ENCODE results near the gene SLC24A3. TPM values are rescaled to one million over a fixed set of nuclear protein-coding genes. Genes with fewer than 3 reads are reported as not detected.

Gene SLC24A3
- total and polyA plus RNA-seq, 2 of the 13 experiments (the other 11 are each of a cell fraction or from before 2014, with no cell fraction given): not detected

DNA sequence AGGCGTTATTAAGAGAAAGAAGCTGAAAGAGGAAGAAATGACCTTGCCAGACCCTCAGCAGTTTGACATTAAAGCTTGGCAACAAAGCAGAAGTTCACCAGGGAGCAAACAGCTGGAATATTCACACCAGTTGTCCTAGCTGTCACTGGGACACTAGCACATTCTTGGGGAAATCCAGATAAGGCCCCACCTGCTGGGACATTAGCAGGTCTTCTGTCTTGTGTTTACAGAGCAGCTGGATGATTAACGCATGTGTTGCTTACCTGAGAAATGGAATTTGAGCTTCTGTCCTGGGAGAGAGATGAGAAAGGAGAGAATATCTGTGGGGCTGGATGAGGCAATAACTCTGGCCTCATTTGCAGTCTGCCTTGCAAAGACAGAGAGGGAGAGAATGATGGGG lies 408.0 kb downstream of the SLC24A3 start (continued):
- TF ChIP-seq, protein P1, sequence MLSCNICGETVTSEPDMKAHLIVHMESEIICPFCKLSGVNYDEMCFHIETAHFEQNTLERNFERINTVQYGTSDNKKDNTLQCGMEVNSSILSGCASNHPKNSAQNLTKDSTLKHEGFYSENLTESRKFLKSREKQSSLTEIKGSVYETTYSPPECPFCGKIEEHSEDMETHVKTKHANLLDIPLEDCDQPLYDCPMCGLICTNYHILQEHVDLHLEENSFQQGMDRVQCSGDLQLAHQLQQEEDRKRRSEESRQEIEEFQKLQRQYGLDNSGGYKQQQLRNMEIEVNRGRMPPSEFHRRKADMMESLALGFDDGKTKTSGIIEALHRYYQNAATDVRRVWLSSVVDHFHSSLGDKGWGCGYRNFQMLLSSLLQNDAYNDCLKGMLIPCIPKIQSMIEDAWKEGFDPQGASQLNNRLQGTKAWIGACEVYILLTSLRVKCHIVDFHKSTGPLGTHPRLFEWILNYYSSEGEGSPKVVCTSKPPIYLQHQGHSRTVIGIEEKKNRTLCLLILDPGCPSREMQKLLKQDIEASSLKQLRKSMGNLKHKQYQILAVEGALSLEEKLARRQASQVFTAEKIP (CRISPR knock-in tag; IDR thresholded peaks at IDR 0.05; ENCODE audit: borderline replicate concordance): no peak
- TF ChIP-seq, protein P2, sequence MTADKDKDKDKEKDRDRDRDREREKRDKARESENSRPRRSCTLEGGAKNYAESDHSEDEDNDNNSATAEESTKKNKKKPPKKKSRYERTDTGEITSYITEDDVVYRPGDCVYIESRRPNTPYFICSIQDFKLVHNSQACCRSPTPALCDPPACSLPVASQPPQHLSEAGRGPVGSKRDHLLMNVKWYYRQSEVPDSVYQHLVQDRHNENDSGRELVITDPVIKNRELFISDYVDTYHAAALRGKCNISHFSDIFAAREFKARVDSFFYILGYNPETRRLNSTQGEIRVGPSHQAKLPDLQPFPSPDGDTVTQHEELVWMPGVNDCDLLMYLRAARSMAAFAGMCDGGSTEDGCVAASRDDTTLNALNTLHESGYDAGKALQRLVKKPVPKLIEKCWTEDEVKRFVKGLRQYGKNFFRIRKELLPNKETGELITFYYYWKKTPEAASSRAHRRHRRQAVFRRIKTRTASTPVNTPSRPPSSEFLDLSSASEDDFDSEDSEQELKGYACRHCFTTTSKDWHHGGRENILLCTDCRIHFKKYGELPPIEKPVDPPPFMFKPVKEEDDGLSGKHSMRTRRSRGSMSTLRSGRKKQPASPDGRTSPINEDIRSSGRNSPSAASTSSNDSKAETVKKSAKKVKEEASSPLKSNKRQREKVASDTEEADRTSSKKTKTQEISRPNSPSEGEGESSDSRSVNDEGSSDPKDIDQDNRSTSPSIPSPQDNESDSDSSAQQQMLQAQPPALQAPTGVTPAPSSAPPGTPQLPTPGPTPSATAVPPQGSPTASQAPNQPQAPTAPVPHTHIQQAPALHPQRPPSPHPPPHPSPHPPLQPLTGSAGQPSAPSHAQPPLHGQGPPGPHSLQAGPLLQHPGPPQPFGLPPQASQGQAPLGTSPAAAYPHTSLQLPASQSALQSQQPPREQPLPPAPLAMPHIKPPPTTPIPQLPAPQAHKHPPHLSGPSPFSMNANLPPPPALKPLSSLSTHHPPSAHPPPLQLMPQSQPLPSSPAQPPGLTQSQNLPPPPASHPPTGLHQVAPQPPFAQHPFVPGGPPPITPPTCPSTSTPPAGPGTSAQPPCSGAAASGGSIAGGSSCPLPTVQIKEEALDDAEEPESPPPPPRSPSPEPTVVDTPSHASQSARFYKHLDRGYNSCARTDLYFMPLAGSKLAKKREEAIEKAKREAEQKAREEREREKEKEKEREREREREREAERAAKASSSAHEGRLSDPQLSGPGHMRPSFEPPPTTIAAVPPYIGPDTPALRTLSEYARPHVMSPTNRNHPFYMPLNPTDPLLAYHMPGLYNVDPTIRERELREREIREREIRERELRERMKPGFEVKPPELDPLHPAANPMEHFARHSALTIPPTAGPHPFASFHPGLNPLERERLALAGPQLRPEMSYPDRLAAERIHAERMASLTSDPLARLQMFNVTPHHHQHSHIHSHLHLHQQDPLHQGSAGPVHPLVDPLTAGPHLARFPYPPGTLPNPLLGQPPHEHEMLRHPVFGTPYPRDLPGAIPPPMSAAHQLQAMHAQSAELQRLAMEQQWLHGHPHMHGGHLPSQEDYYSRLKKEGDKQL (CRISPR knock-in tag; IDR thresholded peaks at IDR 0.05; ENCODE audit: low read depth): no peak
- TF ChIP-seq KDM1A (CRISPR knock-in tag; IDR thresholded peaks at IDR 0.05): no peak
- TF ChIP-seq, protein P3, sequence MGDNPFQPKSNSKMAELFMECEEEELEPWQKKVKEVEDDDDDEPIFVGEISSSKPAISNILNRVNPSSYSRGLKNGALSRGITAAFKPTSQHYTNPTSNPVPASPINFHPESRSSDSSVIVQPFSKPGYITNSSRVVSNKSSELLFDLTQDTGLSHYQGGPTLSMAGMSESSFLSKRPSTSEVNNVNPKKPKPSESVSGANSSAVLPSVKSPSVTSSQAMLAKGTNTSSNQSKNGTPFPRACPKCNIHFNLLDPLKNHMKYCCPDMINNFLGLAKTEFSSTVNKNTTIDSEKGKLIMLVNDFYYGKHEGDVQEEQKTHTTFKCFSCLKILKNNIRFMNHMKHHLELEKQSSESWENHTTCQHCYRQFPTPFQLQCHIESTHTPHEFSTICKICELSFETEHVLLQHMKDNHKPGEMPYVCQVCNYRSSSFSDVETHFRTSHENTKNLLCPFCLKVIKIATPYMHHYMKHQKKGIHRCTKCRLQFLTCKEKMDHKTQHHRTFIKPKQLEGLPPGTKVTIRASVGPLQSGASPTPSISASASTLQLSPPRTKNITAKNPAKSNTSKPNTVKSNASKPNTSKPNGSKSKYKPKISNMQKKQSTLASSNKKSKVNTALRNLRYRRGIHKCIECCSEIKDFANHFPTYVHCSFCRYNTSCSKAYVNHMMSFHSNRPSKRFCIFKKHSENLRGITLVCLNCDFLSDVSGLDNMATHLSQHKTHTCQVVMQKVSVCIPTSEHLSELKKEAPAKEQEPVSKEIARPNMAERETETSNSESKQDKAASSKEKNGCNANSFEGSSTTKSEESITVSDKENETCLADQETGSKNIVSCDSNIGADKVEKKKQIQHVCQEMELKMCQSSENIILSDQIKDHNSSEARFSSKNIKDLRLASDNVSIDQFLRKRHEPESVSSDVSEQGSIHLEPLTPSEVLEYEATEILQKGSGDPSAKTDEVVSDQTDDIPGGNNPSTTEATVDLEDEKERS (CRISPR knock-in tag; IDR thresholded peaks at IDR 0.05): no peak
- no peak for TF ChIP-seq ZNF557 (CRISPR knock-in tag; IDR thresholded peaks at IDR 0.05)
- TF ChIP-seq ZBTB20 (CRISPR knock-in tag; IDR thresholded peaks at IDR 0.05; ENCODE audit: borderline replicate concordance, low read depth): no peak
- TF ChIP-seq GLI4 (CRISPR knock-in tag; IDR thresholded peaks at IDR 0.05; ENCODE audit: borderline replicate concordance): no peak
- TF ChIP-seq TBX3 (IDR thresholded peaks at IDR 0.05; ENCODE audit: borderline replicate concordance): no peak
- TF ChIP-seq ZFY (CRISPR knock-in tag; IDR thresholded peaks at IDR 0.05): no peak
- TF ChIP-seq NFATC3 (CRISPR knock-in tag; IDR thresholded peaks at IDR 0.05): no peak
- no peak for TF ChIP-seq MBD4 (IDR thresholded peaks at IDR 0.05; ENCODE audit: borderline replicate concordance, low read length)
- TF ChIP-seq MAFG (CRISPR knock-in tag; IDR thresholded peaks at IDR 0.05): no peak
- TF ChIP-seq NBN (conservative IDR thresholded peaks at IDR 0.05): no peak
- TF ChIP-seq NR2F6 (IDR thresholded peaks at IDR 0.05): no peak
- TF ChIP-seq NR2F6 (CRISPR knock-in tag; IDR thresholded peaks at IDR 0.05): no peak
- no peak for TF ChIP-seq RELA (CRISPR knock-in tag; IDR thresholded peaks at IDR 0.05)
- TF ChIP-seq, protein P4, sequence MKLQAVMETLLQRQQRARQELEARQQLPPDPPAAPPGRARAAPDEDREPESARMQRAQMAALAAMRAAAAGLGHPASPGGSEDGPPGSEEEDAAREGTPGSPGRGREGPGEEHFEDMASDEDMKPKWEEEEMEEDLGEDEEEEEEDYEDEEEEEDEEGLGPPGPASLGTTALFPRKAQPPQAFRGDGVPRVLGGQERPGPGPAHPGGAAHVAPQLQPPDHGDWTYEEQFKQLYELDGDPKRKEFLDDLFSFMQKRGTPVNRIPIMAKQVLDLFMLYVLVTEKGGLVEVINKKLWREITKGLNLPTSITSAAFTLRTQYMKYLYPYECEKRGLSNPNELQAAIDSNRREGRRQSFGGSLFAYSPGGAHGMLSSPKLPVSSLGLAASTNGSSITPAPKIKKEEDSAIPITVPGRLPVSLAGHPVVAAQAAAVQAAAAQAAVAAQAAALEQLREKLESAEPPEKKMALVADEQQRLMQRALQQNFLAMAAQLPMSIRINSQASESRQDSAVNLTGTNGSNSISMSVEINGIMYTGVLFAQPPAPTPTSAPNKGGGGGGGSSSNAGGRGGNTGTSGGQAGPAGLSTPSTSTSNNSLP (IDR thresholded peaks at IDR 0.05; ENCODE audit: low read depth, low read length): no peak
- TF ChIP-seq ZNF446 (CRISPR knock-in tag; IDR thresholded peaks at IDR 0.05): no peak
- TF ChIP-seq BHLHE40 (IDR thresholded peaks at IDR 0.05; ENCODE audit: low read length): no peak
- TF ChIP-seq TBP (CRISPR knock-in tag; IDR thresholded peaks at IDR 0.05): no peak
- TF ChIP-seq ZNF329 (CRISPR knock-in tag; IDR thresholded peaks at IDR 0.05; ENCODE audit: low read depth): no peak
